Suprapubic skin (tissue), 3 donors: Measurements from ENCODE around the gene MPP3.

Source experiments
- CTCF ChIP-seq, 2 donors: fragments of 200-600 bp in 1 of 2; fragments of 450-650 bp in 1 of 2; sonication (generic) in 1 of 2; IDR thresholded peaks; one replicate each; pipeline ENCODE4 v1.5.1; 2016 to 2019; ENCODE audit warnings: antibody characterized with exemption in 2 of 2, mild to moderate bottlenecking in 1 of 2, moderate library complexity in 1 of 2
- EP300 ChIP-seq: sonication (generic); formaldehyde crosslinking; IDR thresholded peaks from one replicate; pipeline ENCODE4 v1.6.1; 2017; ENCODE audit warnings: antibody characterized with exemption
- POLR2A ChIP-seq, 2 donors: fragments of 450-650 bp; IDR thresholded peaks; one replicate each; pipeline ENCODE4 v1.6.1; 2017; ENCODE audit warnings: antibody characterized with exemption in 2 of 2, mild to moderate bottlenecking in 2 of 2, moderate library complexity in 2 of 2

GRCh38 chr17:43774304-43775250 is 58.4 kb downstream of the MPP3 start:
- TF ChIP-seq CTCF (IDR thresholded peaks at IDR 0.05) (no peak), POLR2A (IDR thresholded peaks at IDR 0.05) (no peak), EP300 (no peak)
